ENCODE data around the gene NEU4.
A peak's percentile ranks its signal among the peaks of the same experiment; 100 is the strongest.

The NEU4 gene

GRCh38 chr2:241859017-241859435 is 50.0 kb downstream of the NEU4 start:
- peak; percentile 14 for TF ChIP-seq CTCF (IDR thresholded peaks at IDR 0.05; ENCODE audit: extremely low read depth, insufficient read depth, missing control alignments)
- in situ Hi-C loops (cut with MboI; ENCODE audit: low pct_unique_long_range_greater_than_20kb, low sequenced_read_pairs, unreplicated experiment) = no loop called here
- DNase-seq (ENCODE audit: low spot score) = peak; percentile 62

GRCh38 chr2:241859436-241860183 is 50.6 kb downstream of the NEU4 start:
- DNase-seq (ENCODE audit: low spot score) = peak; percentile 92
- in situ Hi-C loops (cut with MboI; ENCODE audit: low pct_unique_long_range_greater_than_20kb, low sequenced_read_pairs, unreplicated experiment) = no loop called here
- no peak for TF ChIP-seq CTCF (IDR thresholded peaks at IDR 0.05; ENCODE audit: extremely low read depth, insufficient read depth, missing control alignments)

GRCh38 chr2:241860184-241861078 is 51.4 kb downstream of the NEU4 start:
- TF ChIP-seq CTCF (IDR thresholded peaks at IDR 0.05; ENCODE audit: extremely low read depth, insufficient read depth, missing control alignments) = no peak
- in situ Hi-C loops (cut with MboI; ENCODE audit: low pct_unique_long_range_greater_than_20kb, low sequenced_read_pairs, unreplicated experiment) = no loop called here
- peak; percentile 67 for DNase-seq (ENCODE audit: low spot score)

- no peak for DNase-seq (ENCODE audit: low spot score)
- in situ Hi-C loops (cut with MboI; ENCODE audit: low pct_unique_long_range_greater_than_20kb, low sequenced_read_pairs, unreplicated experiment) = no loop called here
- no peak for TF ChIP-seq CTCF (IDR thresholded peaks at IDR 0.05; ENCODE audit: extremely low read depth, insufficient read depth, missing control alignments)
These were observed 52.3 kb downstream of the NEU4 start for GRCh38 chr2:241861264-241861663.

GRCh38 chr2:241862093-241862492 is 53.1 kb downstream of the NEU4 start:
- no peak for DNase-seq (ENCODE audit: low spot score)
- in situ Hi-C loops (cut with MboI; ENCODE audit: low pct_unique_long_range_greater_than_20kb, low sequenced_read_pairs, unreplicated experiment) = no loop called here
- no peak for TF ChIP-seq CTCF (IDR thresholded peaks at IDR 0.05; ENCODE audit: extremely low read depth, insufficient read depth, missing control alignments)

GRCh38 chr2:241862775-241863535 is 54.0 kb downstream of the NEU4 start:
- TF ChIP-seq CTCF (IDR thresholded peaks at IDR 0.05; ENCODE audit: extremely low read depth, insufficient read depth, missing control alignments) = no peak
- DNase-seq (ENCODE audit: low spot score) = no peak
- in situ Hi-C loops (cut with MboI; ENCODE audit: low pct_unique_long_range_greater_than_20kb, low sequenced_read_pairs, unreplicated experiment) = no loop called here

Data from GM13977 (cell line).